Astrocyte of the spinal cord (primary cell): ENCODE measurements around the gene SAMD9L.

Experiments
- DNase-seq: peaks from one replicate; pipeline ENCODE4 v3.0.0; 2011; ENCODE audit warnings: low read depth, low spot score
- H3K4me3 ChIP-seq: 2 replicates; pipeline ENCODE4 v1.5.1; 2011; ENCODE audit warnings: low read depth, mild to moderate bottlenecking, low read length, moderate library complexity
- CTCF ChIP-seq: IDR thresholded peaks from 2 replicates; pipeline ENCODE4 v1.5.1; 2012; ENCODE audit warnings: low read depth, mild to moderate bottlenecking, low read length, inconsistent platforms
- in situ Hi-C: cut with HindIII; loops from 2 replicates; pipeline ENCODE4 v1.10.0; 2017; ENCODE audit warnings: low sequenced_read_pairs

Gene SAMD9L

DNA sequence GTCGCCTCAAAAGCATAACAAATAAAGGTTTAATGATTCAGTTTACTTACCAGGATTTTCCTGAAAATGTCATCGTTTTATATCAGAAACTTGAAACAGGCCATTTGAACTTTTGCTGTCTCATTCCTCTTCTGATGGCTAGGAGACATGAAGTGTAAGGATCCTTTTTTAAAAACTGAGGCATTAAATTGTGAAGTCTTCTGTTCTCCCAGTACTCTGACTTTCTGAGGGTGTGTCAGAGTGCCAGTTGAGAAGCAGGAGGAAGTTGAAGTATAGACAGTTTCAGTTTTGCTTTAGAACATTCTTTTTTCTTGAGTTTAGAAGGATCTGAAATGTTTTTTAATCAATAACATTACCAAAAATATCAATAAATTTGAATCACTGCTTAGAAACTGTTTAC lies at the start of gene SAMD9L:
SAMD9L (minus strand) TSS at position 242 of the 400 bp plus-strand sequence. CDS start 12,414 bp downstream, outside the sequence.
- in situ Hi-C loops, result no loop called here
- DNase-seq, result peak; percentile 24
- peak within 1 kb of the TSS; percentile 25 for H3K4me3 ChIP-seq
- no peak for TF ChIP-seq CTCF

DNA sequence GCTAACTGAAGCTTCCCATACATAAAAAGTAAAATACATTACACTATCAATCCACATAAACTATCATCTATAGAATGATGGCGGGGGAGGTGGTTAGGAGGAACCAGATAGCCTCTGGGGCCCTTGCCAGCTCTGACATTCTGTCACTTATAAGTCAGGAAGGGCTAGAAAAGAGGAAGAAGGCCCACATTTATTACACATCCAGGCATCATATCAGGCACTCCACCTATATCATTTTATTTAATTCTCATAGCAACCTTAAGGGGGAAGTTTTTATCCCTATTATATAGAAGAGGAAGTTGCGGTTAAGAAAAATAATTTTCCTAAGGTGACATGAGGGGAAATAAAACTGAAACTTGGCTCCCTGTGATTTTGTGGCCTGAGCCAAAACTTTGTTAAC lies 48.2 kb upstream of the SAMD9L start:
- TF ChIP-seq CTCF, result no peak
- DNase-seq, result no peak
- H3K4me3 ChIP-seq, result no peak overlapping the region
- in situ Hi-C loops, result no loop called here

DNA sequence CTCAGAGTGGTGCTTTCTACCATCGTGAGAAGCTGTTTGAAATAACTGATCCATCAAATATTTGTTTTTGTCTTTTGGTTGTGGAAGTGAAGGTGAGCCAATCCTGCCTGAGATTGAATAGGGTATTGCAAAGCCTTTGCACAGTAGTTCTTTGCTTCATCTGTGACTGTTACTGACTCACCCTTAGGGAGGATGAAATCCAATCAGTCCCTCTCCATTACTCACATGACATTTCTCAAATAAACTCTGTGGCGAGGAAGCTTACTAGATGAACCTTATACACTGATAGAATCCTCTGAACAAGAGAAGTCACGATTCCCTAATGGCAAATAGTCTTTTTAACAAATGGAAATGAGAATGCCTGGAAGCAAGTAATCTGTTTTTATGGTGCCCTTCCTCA lies 46.2 kb upstream of the SAMD9L start:
- TF ChIP-seq CTCF, result no peak
- peak; percentile 2 for DNase-seq
- in situ Hi-C loops, result no loop called here
- no peak overlapping the region for H3K4me3 ChIP-seq

DNA sequence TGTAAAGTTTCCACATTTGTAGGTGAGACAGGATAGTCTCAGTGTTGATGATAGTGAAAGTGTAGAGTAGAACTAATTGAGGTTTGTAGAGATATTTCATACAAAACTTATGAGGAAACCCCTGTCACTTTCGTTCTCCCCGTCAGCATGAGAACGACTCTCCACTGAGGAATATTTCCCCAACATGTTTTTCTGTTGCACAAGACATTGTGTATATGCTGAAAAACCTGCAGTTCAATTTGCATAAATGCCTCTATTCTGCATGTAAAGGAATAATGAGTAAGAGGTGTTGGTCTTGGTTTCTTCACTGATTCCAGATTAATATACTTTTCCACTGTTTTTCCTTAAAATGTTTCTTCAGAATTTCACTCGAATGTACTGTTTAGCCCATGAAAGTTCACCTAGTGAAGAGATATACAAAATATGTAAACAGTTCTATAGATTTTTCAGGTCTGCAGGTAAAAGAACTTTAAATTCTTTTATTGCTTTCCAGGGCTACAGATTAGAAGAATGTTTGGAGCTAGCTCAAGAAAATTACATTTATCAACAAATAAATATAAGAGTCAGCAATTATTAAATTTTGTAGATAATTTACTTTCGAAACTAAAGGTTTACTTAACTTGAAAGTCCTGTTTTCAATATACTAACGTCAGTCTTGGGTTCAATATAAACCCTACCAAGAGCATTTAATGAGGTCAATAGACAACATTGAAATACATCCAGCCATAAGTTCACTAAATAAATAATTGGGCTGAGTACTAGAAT lies 40.9 kb upstream of the SAMD9L start:
- no peak for DNase-seq
- in situ Hi-C loops, result no loop called here
- no peak overlapping the region for H3K4me3 ChIP-seq
- TF ChIP-seq CTCF, result no peak

DNA sequence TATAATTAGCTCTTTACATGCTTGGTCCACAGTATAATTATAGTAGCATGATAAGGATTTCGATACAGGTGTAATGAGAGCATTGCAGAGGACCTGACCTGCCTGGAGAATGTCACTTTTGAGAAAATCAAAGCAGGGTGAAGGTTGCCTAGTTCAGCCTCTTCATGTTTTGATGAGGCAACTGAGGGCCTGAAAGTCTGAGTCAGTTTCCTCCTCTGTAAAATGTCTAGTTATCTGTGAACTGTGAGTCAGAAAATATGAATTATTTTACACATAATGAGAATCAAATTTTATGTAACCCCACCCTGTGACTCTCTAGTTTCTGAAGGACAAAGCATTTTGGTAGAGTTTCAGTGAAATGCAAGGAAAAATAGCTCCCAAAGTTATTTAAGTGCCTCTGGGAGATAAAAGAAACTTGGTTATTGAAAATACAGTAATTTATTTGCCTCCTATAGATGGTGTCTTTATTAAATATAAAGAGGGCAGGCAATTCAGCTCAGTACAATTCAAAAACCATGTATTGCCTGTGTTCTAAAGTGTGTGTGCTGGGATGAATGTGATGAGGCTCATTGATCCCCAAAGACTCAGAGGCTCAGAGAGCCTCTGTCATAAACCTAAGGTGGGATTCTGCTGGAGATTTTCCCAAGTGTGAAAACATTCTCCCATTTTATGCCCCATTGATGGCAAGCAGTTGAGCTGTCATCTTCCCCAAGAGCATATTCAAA lies 37.3 kb upstream of the SAMD9L start:
- no peak for TF ChIP-seq CTCF
- in situ Hi-C loops, result no loop called here
- DNase-seq, result no peak
- no peak overlapping the region for H3K4me3 ChIP-seq

DNA sequence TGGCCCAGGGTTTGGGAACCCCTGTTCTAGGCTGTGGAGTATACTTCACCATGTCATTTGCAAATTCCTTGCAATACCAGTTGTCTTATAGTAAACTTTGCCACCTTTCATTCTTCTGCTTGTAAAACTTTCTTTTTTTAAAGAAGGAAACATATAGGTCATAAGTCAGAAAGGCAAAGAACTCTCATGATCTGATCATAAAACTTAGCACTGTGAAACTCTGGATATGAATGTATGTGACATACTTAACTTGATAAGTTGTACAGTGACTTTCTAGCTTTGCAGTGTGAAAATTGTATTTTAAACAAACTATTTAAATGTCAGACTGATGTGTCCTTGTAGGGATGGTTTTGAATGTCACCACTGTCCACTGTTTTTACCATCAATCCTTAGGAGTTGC lies 31.0 kb upstream of the SAMD9L start:
- no peak for DNase-seq
- in situ Hi-C loops, result no loop called here
- no peak overlapping the region for H3K4me3 ChIP-seq
- no peak for TF ChIP-seq CTCF
